ENCODE results near the gene FNBP1. TPM values are rescaled to one million over a fixed set of nuclear protein-coding genes. Genes with fewer than 3 reads are reported as not detected.

FNBP1 gene
- total and polyA plus RNA-seq, 8 donors, result 5.3 to 18.5 (median 7.1) TPM

DNA sequence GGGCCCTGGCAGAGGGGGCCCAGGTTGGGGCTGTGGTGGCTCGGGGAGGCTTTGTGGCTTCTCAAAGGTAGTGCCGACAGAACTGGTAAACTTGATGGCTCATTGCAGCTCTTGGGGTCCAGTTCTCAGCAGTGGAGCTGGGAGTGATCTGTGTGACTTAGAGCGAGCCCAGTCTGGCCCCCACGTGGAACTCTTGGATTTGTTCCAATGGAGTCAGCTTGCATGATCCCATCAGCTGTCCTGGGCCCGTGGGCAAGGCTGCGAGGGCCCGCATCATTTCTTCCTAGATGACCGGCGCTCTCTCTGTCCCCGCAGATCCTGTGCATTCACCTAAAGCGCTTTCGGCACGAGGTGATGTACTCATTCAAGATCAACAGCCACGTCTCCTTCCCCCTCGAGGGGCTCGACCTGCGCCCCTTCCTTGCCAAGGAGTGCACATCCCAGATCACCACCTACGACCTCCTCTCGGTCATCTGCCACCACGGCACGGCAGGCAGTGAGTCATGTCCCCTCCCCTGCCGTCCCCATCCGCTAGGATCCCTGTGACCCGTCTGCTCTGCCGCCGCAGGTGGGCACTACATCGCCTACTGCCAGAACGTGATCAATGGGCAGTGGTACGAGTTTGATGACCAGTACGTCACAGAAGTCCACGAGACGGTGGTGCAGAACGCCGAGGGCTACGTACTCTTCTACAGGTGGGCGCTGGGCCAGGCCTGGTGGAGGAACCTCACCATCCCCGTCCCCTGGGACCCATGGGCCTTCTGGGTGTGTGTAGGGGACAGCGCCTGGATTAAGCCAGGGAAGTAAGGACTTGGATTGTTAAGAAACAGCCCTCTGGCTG lies 168.5 kb downstream of the FNBP1 start:
- FAIRE-seq (no peak), DNase-seq (no peak), ATAC-seq (no peak)
- TF ChIP-seq, protein P1, sequence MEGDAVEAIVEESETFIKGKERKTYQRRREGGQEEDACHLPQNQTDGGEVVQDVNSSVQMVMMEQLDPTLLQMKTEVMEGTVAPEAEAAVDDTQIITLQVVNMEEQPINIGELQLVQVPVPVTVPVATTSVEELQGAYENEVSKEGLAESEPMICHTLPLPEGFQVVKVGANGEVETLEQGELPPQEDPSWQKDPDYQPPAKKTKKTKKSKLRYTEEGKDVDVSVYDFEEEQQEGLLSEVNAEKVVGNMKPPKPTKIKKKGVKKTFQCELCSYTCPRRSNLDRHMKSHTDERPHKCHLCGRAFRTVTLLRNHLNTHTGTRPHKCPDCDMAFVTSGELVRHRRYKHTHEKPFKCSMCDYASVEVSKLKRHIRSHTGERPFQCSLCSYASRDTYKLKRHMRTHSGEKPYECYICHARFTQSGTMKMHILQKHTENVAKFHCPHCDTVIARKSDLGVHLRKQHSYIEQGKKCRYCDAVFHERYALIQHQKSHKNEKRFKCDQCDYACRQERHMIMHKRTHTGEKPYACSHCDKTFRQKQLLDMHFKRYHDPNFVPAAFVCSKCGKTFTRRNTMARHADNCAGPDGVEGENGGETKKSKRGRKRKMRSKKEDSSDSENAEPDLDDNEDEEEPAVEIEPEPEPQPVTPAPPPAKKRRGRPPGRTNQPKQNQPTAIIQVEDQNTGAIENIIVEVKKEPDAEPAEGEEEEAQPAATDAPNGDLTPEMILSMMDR (IDR thresholded peaks at IDR 0.05), result no peak
- Histone ChIP-seq H3K27ac (no peak overlapping the region), H3K4me1 (no peaks in the 10 kb centered on the region), H3K4me3 (no peak overlapping the region), H3K9me3 (no peaks in the 10 kb centered on the region), H3K36me3 (peaks cover 0 to 33% (median 13%) of the 10 kb centered on the region in 3 donors), H3K27me3 (no peaks in the 10 kb centered on the region)
- intact Hi-C loops (cut with DNase I), result no loop called here
- 91% methylated on average over 35 to 38 of the region's 38 CpGs for WGBS, 2 donors

DNA sequence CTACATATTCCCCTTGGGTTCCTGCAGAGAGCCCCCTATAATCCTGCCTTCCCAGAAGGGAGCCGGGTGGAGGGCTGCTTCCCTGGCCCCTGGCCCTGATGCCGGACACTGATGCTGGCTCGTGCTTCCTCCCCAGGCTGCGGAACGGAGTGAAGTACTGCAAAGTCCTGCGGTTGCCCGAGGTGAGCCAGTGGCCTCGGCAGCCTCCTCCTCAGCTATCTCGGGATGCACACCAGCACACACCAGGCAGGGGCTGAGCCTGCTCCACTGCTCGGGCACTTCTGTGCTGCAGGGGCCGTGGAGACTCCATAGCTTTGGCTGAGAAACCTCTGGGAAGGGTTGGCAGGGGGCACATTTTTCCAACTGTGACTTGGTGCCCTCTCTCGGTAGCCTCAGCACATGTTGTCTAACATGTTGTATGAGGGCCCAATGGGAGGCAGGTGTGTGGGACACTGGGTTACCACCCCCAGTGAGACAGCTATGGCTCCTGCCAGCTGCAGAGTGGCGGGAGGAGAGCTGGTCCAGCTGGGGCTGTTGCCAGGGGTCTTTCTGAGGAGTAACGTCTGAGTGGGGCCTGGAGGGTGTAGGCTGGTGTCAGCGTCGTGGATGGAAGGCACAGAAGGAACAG lies 169.3 kb downstream of the FNBP1 start:
- no peak for FAIRE-seq
- peaks cover 0 to 30% (median 13%) of the 10 kb centered on the region in 3 donors for H3K36me3 ChIP-seq
- no peaks in the 10 kb centered on the region for H3K9me3 ChIP-seq
- no peak for ATAC-seq
- H3K4me1 ChIP-seq, result no peaks in the 10 kb centered on the region
- TF ChIP-seq, protein P1 (IDR thresholded peaks at IDR 0.05), result no peak
- 87 to 88% methylated on average over 16 of the region's 16 CpGs for WGBS, 2 donors
- no peak for DNase-seq
- H3K27me3 ChIP-seq, result no peaks in the 10 kb centered on the region
- H3K27ac ChIP-seq, result no peak overlapping the region
- no peak overlapping the region for H3K4me3 ChIP-seq
- intact Hi-C loops (cut with DNase I), result no loop called here

DNA sequence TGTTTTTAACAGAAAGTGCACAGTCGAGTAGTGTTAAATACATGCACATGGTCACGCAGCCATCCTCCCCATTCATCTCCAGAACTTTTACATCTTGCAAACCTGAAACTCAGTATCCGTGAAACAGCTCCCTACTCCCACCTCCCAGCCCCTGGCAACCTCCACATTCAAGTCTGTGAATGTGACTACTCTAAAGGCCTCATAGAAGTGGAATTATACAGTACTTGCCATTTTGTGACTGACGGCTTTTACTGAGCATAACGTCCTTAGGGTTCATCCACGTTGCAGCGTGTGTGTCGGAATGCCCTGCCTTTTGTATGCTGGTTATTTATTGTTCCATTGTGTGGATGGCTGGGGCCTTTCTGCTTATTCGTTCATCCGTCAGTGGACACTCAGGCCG lies 171.9 kb downstream of the FNBP1 start:
- no peak for ATAC-seq
- FAIRE-seq, result no peak
- peaks cover 0 to 27% (median 13%) of the 10 kb centered on the region in 3 donors for H3K36me3 ChIP-seq

DNA sequence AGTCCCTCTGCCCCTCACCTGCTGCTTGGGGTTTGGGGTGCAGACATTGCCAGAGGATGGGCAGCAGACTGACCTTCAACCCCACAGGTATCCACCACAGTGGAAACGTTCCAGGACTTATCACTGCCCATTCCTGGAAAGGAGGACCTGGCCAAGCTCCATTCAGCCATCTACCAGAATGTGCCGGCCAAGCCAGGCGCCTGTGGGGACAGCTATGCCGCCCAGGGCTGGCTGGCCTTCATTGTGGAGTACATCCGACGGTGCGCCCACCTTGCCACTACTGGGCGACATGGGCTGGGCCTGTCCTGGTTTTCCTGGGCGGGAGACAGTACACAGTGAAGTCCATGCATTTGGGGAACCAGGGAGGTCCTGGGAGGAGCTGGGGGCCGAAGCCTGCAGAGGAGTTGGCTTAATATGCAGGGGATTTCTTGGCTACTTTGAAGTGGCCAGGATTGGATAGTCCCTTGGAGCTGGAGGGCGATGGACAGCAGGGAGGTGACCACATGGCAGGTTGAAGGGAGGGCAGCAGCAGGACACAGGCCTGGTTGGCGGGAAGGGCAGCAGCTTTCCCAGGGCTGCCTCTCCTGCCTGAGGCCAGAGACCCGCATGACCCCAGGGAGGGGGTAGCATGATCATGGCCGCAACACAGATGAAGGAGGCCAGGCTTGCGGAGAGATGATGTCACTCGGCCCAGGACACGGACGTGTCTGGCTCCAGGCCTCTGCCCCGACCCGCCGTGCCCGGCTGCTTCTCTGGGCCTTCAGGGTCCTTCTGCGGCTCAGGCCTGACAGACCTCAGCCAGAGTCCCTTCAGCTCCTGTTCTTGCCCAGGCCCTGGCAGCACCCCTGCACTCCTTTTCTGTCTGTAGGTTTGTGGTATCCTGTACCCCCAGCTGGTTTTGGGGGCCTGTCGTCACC lies 173.1 kb downstream of the FNBP1 start:
- TF ChIP-seq, protein P1 (IDR thresholded peaks at IDR 0.05), result no peak
- intact Hi-C loops (cut with DNase I), result no loop called here
- H3K4me1 ChIP-seq, result no peaks in the 10 kb centered on the region
- no peaks in the 10 kb centered on the region for H3K27me3 ChIP-seq
- DNase-seq (no peak), FAIRE-seq (no peak), ATAC-seq (no peak)
- H3K27ac ChIP-seq, result no peak overlapping the region
- no peaks in the 10 kb centered on the region for H3K9me3 ChIP-seq
- H3K4me3 ChIP-seq, result no peak overlapping the region
- H3K36me3 ChIP-seq, result peaks cover 0 to 18% (median 4%) of the 10 kb centered on the region in 3 donors
- WGBS, 2 donors, result 90 to 93% methylated on average over 23 to 24 of the region's 24 CpGs

More for the DNA sequence above, 171.9 kb downstream of the FNBP1 start:
- TF ChIP-seq, protein P1 (IDR thresholded peaks at IDR 0.05), result no peak
- H3K4me1 ChIP-seq, result no peaks in the 10 kb centered on the region
- no peaks in the 10 kb centered on the region for H3K27me3 ChIP-seq
- DNase-seq, result no peak
- no peak overlapping the region for H3K4me3 ChIP-seq
- intact Hi-C loops (cut with DNase I), result no loop called here
- no peak overlapping the region for H3K27ac ChIP-seq
- WGBS, 2 donors, result 92 to 93% methylated on average over 11 of the region's 11 CpGs
- H3K9me3 ChIP-seq, result no peaks in the 10 kb centered on the region

Data from pancreas (tissue), 10 donors.